Activated naive CD4-positive, alpha-beta T cell (primary cell): ENCODE measurements around the gene ST6GALNAC5.
"Not testable (repeated sequence)": the region's sequence is repeated elsewhere in the genome, so short reads cannot be mapped to it uniquely, and the experiment has no call there.

Experiments
- DNase-seq, 4 experiments: peaks; one replicate each; lab custom pipeline; 2025; lab: John Stamatoyannopoulos, UW

ST6GALNAC5 gene

GRCh38 chr1:76866566-76866965 is 714 bp upstream of the ST6GALNAC5 start:
- DNase-seq = no peak

- peak in 1 of 4 experiments; percentile 16 for DNase-seq
These were observed 1.0 kb downstream of the ST6GALNAC5 start for GRCh38 chr1:76868154-76868882.

GRCh38 chr1:76868916-76869315 is 1.6 kb downstream of the ST6GALNAC5 start:
- no peak for DNase-seq

- no peak for DNase-seq
These were observed 2.8 kb downstream of the ST6GALNAC5 start for GRCh38 chr1:76870037-76870436.

- no peak for DNase-seq
These were observed 4.2 kb downstream of the ST6GALNAC5 start for GRCh38 chr1:76871355-76871974.

GRCh38 chr1:76872944-76873343 is 5.7 kb downstream of the ST6GALNAC5 start:
- no peak for DNase-seq

GRCh38 chr1:76876655-76877395 is 9.5 kb downstream of the ST6GALNAC5 start:
- DNase-seq = no peak

GRCh38 chr1:76879014-76879413 is 11.7 kb downstream of the ST6GALNAC5 start:
- not testable (repeated sequence) for DNase-seq

GRCh38 chr1:76881762-76882161 is 14.5 kb downstream of the ST6GALNAC5 start:
- DNase-seq = no peak

- no peak for DNase-seq
These were observed 24.8 kb downstream of the ST6GALNAC5 start for GRCh38 chr1:76891931-76892622.

GRCh38 chr1:76892675-76893074 is 25.4 kb downstream of the ST6GALNAC5 start:
- no peak for DNase-seq

GRCh38 chr1:76901158-76901767 is 34.0 kb downstream of the ST6GALNAC5 start:
- no peak for DNase-seq

GRCh38 chr1:76905876-76906595 is 38.8 kb downstream of the ST6GALNAC5 start:
- no peak for DNase-seq

- DNase-seq = no peak
These were observed 42.0 kb downstream of the ST6GALNAC5 start for GRCh38 chr1:76909311-76909710.

GRCh38 chr1:76919085-76919484 is 51.8 kb downstream of the ST6GALNAC5 start:
- DNase-seq = no peak

- DNase-seq = no peak
These were observed 54.3 kb downstream of the ST6GALNAC5 start for GRCh38 chr1:76921590-76921989.

- DNase-seq = no peak
These were observed 58.5 kb downstream of the ST6GALNAC5 start for GRCh38 chr1:76925825-76926224.

GRCh38 chr1:76928522-76928921 is 61.2 kb downstream of the ST6GALNAC5 start:
- DNase-seq = no peak

- no peak for DNase-seq
These were observed 61.9 kb downstream of the ST6GALNAC5 start for GRCh38 chr1:76929136-76929535.

- DNase-seq = no peak
These were observed 66.9 kb downstream of the ST6GALNAC5 start for GRCh38 chr1:76933847-76934815.
